Activated gamma-delta T cell treated with Interleukin-2 at 50 U/mL for 16 hours (primary cell): ENCODE data around the gene LRRC14B.

Source experiments
- DNase-seq: peaks from one replicate; pipeline ENCODE4 v3.0.0-alpha.2; 2020

The LRRC14B gene

GRCh38 chr5:191036-191948, at the start of gene LRRC14B:
TSS of gene LRRC14B (plus strand) at chr5:191495. CDS start at chr5:191539, 44 bp downstream.
- DNase-seq = no peak

- DNase-seq = no peak
Measured at GRCh38 chr5:141761-142160, 49.5 kb upstream of the LRRC14B start.

GRCh38 chr5:142246-142810, 49.0 kb upstream of the LRRC14B start:
- no peak for DNase-seq

GRCh38 chr5:143041-143440, 48.3 kb upstream of the LRRC14B start:
- no peak for DNase-seq

- no peak for DNase-seq
Measured at GRCh38 chr5:144941-145340, 46.4 kb upstream of the LRRC14B start.

GRCh38 chr5:145585-146323, 45.5 kb upstream of the LRRC14B start:
- DNase-seq = no peak

- no peak for DNase-seq
Measured at GRCh38 chr5:147751-148150, 43.5 kb upstream of the LRRC14B start.

- no peak for DNase-seq
Measured at GRCh38 chr5:149745-150485, 41.4 kb upstream of the LRRC14B start.

GRCh38 chr5:150746-151145, 40.5 kb upstream of the LRRC14B start:
- DNase-seq = no peak

GRCh38 chr5:152077-152476, 39.2 kb upstream of the LRRC14B start:
- no peak for DNase-seq

GRCh38 chr5:153256-153655, 38.0 kb upstream of the LRRC14B start:
- DNase-seq = no peak

GRCh38 chr5:154236-154635, 37.1 kb upstream of the LRRC14B start:
- DNase-seq = no peak

- no peak for DNase-seq
Measured at GRCh38 chr5:154826-155225, 36.5 kb upstream of the LRRC14B start.

- no peak for DNase-seq
Measured at GRCh38 chr5:155651-156410, 35.5 kb upstream of the LRRC14B start.

GRCh38 chr5:156411-157072, 34.8 kb upstream of the LRRC14B start:
- DNase-seq = no peak

- DNase-seq = no peak
Measured at GRCh38 chr5:157126-157715, 34.1 kb upstream of the LRRC14B start.

GRCh38 chr5:157801-158200, 33.5 kb upstream of the LRRC14B start:
- DNase-seq = no peak

GRCh38 chr5:158807-159447, 32.4 kb upstream of the LRRC14B start:
- no peak for DNase-seq

- no peak for DNase-seq
Measured at GRCh38 chr5:159448-160172, 31.7 kb upstream of the LRRC14B start.

GRCh38 chr5:160173-160510, 31.2 kb upstream of the LRRC14B start:
- no peak for DNase-seq
